GM12875 (cell line): Measurements from ENCODE around the gene PAAF1.

ENCODE experiments used
- H3K4me3 ChIP-seq: one replicate; pipeline ENCODE4 v1.5.1; 2011; ENCODE audit warnings: low read depth, low read length, control low read depth
- TF ChIP-seq, protein P1 (sequence below): IDR thresholded peaks from 2 replicates; pipeline ENCODE4 v1.5.1; 2011; ENCODE audit warnings: low read depth, mild to moderate bottlenecking, control low read depth, inconsistent platforms, low read length, moderate library complexity, borderline replicate concordance; ENCODE audit not compliant: insufficient read depth

PAAF1 gene

DNA sequence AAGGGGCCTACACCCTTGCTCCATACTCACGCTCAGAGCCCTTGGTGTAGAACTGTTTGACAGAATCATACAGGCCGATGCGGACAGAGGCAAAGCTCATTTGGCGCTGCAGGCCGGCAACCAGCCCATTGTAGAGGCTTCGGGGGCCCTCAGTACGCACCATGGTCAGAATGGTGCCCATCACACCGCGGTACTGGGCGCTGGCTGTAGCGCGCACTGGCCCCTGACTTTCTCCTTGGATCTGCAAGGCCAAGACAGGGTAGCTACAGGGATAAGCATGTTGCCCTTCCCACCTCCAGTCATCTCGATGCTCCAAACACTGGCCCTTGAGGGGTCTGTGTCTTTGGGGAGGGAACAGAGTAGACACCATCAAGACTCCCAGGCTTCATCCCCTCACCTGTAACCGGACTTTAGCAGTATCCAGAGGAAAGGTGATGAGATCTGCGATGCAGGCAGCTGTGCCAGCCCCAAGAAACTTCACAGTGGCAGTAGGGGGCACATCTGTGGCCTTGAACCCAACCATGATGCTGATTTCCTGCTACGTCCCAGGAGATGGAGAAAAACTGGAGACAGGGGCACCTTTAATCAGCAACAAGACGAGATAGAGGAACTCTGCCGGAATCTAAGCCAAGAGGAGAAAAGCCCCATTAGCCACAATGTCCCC is 101.2 kb downstream of the PAAF1 start:
- TF ChIP-seq, protein P1, sequence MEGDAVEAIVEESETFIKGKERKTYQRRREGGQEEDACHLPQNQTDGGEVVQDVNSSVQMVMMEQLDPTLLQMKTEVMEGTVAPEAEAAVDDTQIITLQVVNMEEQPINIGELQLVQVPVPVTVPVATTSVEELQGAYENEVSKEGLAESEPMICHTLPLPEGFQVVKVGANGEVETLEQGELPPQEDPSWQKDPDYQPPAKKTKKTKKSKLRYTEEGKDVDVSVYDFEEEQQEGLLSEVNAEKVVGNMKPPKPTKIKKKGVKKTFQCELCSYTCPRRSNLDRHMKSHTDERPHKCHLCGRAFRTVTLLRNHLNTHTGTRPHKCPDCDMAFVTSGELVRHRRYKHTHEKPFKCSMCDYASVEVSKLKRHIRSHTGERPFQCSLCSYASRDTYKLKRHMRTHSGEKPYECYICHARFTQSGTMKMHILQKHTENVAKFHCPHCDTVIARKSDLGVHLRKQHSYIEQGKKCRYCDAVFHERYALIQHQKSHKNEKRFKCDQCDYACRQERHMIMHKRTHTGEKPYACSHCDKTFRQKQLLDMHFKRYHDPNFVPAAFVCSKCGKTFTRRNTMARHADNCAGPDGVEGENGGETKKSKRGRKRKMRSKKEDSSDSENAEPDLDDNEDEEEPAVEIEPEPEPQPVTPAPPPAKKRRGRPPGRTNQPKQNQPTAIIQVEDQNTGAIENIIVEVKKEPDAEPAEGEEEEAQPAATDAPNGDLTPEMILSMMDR: no peak
- no peak overlapping the region for H3K4me3 ChIP-seq

DNA sequence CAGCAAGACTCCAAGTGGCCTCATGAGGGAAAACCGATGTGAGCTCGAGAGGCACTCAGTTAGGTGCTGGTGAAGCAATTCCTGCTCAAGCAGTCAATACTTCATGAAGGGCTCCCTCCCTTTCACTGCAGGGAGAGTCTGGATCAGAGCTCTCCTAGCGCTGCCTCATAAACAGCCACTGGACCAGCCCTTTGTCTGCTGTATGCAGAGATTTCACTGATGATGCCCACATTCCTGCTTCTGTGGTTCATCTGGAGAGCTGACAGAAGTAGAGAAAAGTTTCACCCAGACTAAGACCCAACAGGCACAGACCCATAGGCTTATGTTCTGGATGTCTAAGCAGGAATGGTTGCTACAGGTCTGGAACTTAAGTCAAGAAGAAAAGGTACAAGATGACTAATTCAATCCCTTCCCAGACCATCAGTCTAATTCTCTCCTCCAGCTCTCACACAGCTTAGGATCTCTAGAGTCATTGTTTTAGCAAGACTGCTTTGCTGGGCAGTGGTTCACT is 101.8 kb downstream of the PAAF1 start:
- TF ChIP-seq, protein P1: no peak
- H3K4me3 ChIP-seq: no peak overlapping the region

DNA sequence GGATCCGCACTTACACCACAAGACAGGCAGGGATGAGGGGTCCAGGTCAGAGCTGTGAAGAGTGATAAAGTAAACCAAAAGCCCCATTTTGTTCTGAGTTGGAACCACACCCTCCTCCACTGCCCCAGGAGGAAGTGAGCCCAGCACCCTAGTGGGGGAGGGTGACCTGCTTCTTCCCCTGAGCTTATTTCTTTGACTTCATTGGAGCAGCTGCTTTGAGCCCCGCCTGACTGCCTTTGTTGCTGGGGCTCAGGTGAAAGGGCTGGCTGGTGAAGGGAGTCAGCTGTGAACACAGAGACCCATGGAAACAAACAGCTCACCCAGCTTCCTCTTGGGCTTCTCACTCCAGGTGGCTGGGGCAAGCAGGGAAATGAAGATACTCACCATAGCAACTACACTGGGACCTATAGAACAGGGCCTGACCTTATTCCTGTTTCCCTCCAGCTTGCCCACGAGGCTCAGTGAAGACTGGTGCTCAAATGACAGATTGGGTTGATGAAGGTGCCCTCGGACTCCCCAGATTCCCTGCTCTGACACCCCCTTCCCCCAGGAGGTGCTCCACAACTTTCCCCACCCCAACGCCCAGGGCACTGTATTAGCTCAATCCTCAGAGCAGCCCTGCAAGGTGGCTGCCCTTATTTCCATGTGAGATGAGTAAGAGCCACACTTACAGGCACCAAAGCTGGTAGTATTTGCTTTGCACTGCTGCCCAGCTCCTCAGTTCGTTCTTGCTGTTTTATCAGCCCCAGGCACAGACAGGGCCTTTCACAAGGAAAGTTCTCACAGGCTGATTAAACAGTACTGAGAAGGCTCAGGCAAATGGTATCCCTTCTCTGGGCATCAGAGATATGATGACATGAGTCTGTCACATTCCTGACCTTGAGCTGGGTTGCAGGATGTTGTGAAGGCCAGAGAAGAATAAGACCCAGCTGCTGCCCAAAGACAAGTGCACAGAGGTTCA is 103.5 kb downstream of the PAAF1 start:
- peak overlapping the region; percentile 85 for H3K4me3 ChIP-seq
- TF ChIP-seq, protein P1: no peak
